IPS DF 4.7 (cell line): ENCODE data around the gene AUTS2.
"Not testable (repeated sequence)": the region's sequence is repeated elsewhere in the genome, so short reads cannot be mapped to it uniquely, and the experiment has no call there.

Experiments used
- DNase-seq: peaks from one replicate; pipeline ENCODE4 v3.0.0-alpha.2; 2013; ENCODE audit warnings: low spot score; ENCODE audit errors: extremely low read depth

The AUTS2 gene

DNA sequence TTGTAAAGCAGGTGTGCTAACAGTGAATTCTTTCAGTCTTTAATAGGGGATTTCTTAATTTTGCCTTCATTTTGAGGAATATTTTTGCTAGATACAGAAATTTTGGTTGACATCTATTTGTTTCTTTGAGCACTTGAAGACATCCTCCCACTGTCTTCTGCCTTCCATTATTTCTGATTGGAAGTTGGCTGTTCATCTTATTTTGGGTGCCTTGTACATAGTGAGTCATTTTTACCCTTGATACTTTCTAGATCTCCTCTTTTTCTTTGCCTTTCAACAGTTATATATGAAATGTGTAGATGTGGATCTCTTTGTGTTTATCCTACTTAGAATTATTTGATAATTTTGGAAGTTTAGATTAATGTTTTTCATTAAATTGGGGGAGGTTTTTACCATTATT is 631.0 kb downstream of the AUTS2 start:
- DNase-seq: no peak

DNA sequence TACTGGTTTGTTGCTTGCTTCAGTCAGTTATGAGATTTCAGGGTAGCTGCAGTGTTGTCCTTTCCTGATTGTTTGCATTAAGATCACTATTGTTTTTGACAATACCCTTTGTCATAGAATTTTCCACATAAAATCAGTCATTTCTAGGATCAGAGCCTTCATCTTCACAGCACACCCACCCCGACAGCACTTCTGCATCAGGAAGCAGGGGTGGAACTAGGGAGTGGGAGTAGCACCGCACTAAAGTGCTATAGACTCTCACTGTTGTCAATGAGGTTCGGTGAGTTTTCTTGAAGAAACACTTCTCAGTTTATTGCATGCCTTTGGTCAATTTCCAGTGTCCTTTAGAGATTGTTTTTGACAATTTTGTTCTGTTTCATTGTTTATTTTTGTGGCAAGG is 632.5 kb downstream of the AUTS2 start:
- no peak for DNase-seq

GRCh38 chr7:70233776-70234175 is 635.5 kb downstream of the AUTS2 start:
- no peak for DNase-seq

- no peak for DNase-seq
Observed at GRCh38 chr7:70237256-70237655, 639.0 kb downstream of the AUTS2 start.

DNA sequence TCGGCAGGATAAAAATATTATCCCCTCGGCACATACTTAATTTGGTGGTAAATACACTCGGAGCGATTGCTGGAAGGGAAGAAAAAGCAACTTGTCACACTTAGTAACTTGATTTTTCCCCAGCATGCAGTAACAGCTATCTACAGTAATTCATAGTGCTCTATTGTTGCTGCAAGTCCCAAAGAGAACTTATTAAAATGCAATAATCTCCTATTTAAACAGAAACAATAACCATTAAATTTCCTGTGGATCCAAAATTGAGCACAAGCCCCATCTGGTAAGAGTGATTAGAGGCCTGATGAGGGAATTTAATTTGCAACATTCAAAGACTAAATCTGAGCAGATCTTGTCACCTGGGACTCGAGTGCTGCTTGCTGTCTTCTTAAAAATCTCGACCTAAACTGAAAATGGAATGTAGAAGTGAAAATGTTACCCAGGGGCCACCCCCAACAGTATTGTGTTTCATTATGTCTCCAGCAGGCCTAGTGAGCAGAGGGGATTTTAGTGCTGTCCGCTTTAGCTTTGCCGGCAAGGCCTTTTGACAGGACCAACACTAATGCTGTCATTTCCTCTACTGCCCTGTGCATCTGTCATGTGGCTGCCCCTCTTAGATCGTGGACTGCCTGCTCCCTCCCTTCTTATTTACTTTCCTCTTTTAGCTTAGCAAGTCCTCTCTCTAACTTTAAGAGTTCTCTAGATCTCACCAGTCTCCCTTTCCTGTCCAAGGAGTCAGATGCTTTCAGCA is 639.7 kb downstream of the AUTS2 start:
- DNase-seq: no peak

- DNase-seq: no peak
Observed at GRCh38 chr7:70239918-70240317, 641.6 kb downstream of the AUTS2 start.

DNA sequence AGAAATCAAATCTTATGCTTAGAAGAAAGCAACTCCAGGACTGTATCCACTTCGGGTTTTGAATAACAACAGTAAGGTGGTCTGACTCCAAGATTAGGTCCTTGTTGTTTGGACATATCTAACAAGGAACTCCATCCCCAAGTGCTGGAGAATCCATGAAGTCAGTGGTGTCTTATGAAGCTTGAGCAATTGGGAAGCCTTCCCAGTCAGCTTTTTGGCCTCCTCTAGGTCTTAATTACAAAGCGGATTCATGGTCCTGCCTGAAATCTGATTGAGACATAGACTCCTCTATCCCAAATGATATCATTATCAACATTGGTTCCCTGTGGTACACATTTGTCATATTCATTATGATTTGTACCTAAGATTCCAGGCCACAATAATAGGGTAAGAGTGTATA is 642.6 kb downstream of the AUTS2 start:
- DNase-seq: no peak

GRCh38 chr7:70241536-70242175 is 643.4 kb downstream of the AUTS2 start:
- no peak for DNase-seq

GRCh38 chr7:70242826-70243225 is 644.6 kb downstream of the AUTS2 start:
- DNase-seq: no peak

DNA sequence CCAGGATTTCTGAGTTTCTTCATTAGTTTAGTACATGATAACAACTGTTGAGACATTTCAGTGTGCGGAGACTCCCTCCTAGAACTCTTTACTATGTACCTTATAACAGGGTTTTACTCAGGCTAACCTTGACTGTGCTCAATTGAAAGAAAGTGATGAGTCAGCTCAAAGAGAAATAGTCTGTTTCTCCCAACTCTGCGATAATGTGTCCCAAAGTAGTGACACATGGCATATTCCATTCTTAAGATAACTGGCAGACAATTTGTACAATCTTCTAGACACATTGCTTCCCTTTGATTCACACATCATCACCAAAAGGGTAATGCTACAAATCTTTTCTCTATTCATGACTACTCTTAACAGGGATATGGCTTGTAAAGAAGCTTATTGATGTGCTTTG is 645.2 kb downstream of the AUTS2 start:
- DNase-seq: no peak

- DNase-seq: no peak
Observed at GRCh38 chr7:70257921-70258320, 659.6 kb downstream of the AUTS2 start.

DNA sequence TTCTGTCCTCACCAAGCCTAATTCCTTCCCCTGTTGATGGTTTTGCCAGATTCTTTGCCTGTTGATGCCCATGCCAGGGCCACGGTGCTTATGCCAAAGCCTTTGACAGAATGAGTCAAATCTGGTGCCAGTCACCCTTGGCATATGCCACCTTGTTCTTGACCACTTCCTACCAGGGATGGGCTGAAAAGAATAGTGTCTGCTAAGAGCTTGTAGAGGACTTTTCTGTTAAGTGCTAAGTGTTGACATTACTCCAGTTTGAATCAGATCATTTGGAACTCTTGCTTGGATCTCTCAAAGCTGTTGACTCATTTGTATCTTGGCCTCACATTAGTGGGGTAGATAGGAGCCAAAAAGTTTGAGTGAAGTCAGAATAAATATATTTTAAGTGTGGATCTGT is 661.2 kb downstream of the AUTS2 start:
- DNase-seq: no peak

- DNase-seq: no peak
Observed at GRCh38 chr7:70263471-70264255, 665.4 kb downstream of the AUTS2 start.

DNA sequence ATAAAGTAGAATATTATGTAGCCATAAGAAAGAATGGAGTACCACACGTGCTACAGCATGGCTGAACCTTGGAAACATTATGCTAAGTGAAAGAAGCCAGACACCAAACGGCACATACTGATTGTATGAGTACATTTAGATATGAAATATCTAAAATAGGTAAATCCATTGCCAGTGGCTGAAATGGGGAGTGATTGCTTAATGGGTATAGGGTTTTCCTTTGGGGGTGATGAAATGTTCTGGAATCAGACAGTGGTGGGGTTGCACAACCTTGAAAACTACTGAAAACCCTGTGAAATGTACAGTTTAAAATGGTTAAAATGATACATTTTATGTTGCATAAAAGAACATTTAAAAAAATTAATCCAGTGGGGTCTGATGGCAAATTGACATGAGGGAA is 667.9 kb downstream of the AUTS2 start:
- DNase-seq: no peak

- no peak for DNase-seq
Observed at GRCh38 chr7:70267381-70268120, 669.3 kb downstream of the AUTS2 start.

GRCh38 chr7:70268179-70268578 is 669.9 kb downstream of the AUTS2 start:
- DNase-seq: no peak

DNA sequence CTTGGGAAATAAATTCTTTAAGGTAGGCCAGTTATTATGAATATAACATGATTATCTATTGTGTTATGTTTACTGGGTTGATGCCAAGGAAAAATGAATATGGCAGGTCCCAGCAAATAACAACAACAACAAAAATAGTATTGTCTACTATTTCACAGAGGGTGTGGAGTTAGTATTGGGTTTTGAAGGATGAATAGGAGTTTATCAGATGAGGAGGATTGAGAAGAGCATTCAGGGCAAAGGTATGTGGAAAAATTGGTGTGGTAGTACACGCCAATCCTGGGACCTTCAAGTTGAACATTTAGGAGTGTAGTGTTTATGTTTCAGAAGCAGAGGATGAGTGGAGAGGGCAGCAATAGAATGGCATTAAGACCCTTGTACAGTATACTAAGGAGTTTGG is 671.9 kb downstream of the AUTS2 start:
- no peak for DNase-seq

- no peak for DNase-seq
Observed at GRCh38 chr7:70271617-70272081, 673.4 kb downstream of the AUTS2 start.

DNA sequence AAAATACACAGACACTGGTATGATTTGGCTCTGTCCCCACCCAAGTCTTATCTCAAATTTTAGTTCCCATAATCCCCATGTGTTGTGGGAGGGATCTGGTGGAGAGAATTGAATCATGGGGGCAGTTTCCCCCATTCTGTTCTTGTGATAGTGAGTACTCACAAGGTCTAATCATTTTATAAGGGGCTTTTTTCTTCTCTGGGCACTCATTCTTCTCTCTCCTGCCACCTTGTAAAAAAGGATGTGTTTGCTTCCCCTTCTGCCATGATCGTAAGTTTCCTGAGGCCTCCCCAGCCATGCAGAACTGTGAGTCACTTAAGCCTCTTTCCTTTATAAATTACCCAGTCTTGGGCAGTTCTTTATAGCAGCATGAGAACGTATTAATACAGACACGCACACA is 677.3 kb downstream of the AUTS2 start:
- not testable (repeated sequence) for DNase-seq

DNA sequence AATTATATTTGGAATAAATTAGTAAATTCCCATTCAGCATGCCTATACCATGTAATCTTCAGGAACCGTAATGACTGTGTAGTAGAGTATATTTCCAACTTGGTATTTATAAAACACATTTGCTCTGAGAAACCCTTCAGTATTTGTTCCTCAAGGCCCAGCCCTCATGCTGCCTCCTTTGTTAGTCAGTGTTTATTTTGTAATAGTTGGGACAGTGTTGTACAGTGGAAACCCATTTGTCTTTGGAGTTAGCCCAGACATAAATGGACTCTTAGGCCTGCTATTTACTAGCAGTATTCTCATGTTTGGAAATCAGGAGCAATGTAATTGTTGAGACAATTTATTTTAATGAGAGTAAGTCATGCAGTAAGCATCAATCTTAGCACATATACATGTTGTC is 686.9 kb downstream of the AUTS2 start:
- no peak for DNase-seq

GRCh38 chr7:70285854-70286253 is 687.6 kb downstream of the AUTS2 start:
- DNase-seq: no peak
